Measurements from ENCODE around the gene LRRC8C. TPM values are rescaled to one million over a fixed set of nuclear protein-coding genes. Genes with fewer than 3 reads are reported as not detected.

LRRC8C gene
- total and polyA plus RNA-seq, 4 donors, result 0.63 to 3.5 (median 1.5) TPM

DNA sequence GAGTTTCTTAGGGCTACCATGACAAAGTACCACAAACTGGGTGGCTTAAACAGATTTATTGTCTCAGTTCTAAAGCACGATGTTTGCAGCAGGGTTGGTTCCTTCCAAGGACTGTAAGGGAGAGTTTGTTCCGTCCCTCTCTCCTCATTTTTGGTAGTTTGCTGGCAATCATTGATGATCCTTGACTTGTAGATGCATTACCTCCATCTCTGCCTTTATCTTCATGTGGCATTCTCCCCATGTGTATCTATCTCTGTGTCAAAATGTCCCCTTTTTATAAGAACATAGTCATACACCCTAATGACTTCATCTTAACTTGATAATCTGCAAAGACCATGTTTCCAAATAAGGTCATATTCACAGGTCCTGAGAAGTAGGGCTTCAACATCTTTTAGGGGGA lies 90.2 kb downstream of the LRRC8C start (continued):
- TF ChIP-seq, protein P1, sequence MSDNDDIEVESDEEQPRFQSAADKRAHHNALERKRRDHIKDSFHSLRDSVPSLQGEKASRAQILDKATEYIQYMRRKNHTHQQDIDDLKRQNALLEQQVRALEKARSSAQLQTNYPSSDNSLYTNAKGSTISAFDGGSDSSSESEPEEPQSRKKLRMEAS (IDR thresholded peaks at IDR 0.05), result no peak
- TF ChIP-seq SP1 (IDR thresholded peaks at IDR 0.05) (no peak), HNF4A (conservative IDR thresholded peaks at IDR 0.05) (no peak), EGR1 (IDR thresholded peaks at IDR 0.05; ENCODE audit: low read depth in 2 of 2) (no peak), JUND (IDR thresholded peaks at IDR 0.05) (no peak), GABPA (IDR thresholded peaks at IDR 0.05 in 1 of 2, conservative IDR thresholded peaks at IDR 0.05 in 1 of 2) (no peak), RAD21 (IDR thresholded peaks at IDR 0.05) (no peak), RXRA (IDR thresholded peaks at IDR 0.05) (no peak)
- TF ChIP-seq, protein P2, sequence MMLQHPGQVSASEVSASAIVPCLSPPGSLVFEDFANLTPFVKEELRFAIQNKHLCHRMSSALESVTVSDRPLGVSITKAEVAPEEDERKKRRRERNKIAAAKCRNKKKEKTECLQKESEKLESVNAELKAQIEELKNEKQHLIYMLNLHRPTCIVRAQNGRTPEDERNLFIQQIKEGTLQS (IDR thresholded peaks at IDR 0.05), result no peak

DNA sequence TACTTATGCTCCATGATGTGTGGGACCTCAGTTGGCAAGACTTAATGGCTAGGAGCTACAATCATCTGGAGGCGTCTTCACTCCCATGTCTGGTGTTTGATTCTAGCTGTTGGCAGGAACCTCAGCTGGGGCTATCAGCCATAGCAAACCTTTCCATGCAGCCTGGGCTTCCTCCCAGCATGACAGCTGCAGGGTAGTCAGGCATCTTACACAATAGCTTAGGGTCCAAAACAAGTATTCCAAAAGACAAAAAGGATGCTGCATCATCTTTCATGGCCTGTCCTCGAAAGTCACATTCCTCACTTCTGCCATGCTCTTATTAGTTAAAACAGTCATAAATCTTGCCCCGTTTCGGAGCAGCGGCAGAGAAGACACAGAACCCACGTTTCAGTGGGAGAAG lies 90.9 kb downstream of the LRRC8C start:
- Histone ChIP-seq H3K27ac (ENCODE audit: low read depth in 1 of 2, low read length in 2 of 2) (no peak overlapping the region), H3K4me1 (ENCODE audit: control insufficient read depth in 4 of 4, insufficient read depth in 4 of 4, low read length in 3 of 4) (no peaks in the 10 kb centered on the region), H3K9me3 (ENCODE audit: control insufficient read depth in 4 of 4, low read length in 3 of 4) (no peaks in the 10 kb centered on the region), H3K36me3 (ENCODE audit: control insufficient read depth in 4 of 4, insufficient read depth in 3 of 4, low read depth in 1 of 4, low read length in 3 of 4) (no peaks in the 10 kb centered on the region), H3K27me3 (ENCODE audit: control insufficient read depth in 4 of 4, insufficient read depth in 4 of 4, low read length in 3 of 4) (no peaks in the 10 kb centered on the region), H3K9ac (ENCODE audit: low read depth in 1 of 2, low read length in 2 of 2) (no peak overlapping the region), H3K4me3 (ENCODE audit: low read depth in 1 of 3, low read length in 3 of 3) (no peak overlapping the region)
- WGBS, result 56% methylated on average over 6 of the region's 6 CpGs
- no peak for DNase-seq (ENCODE audit: low spot score)
- TF ChIP-seq, protein P3, sequence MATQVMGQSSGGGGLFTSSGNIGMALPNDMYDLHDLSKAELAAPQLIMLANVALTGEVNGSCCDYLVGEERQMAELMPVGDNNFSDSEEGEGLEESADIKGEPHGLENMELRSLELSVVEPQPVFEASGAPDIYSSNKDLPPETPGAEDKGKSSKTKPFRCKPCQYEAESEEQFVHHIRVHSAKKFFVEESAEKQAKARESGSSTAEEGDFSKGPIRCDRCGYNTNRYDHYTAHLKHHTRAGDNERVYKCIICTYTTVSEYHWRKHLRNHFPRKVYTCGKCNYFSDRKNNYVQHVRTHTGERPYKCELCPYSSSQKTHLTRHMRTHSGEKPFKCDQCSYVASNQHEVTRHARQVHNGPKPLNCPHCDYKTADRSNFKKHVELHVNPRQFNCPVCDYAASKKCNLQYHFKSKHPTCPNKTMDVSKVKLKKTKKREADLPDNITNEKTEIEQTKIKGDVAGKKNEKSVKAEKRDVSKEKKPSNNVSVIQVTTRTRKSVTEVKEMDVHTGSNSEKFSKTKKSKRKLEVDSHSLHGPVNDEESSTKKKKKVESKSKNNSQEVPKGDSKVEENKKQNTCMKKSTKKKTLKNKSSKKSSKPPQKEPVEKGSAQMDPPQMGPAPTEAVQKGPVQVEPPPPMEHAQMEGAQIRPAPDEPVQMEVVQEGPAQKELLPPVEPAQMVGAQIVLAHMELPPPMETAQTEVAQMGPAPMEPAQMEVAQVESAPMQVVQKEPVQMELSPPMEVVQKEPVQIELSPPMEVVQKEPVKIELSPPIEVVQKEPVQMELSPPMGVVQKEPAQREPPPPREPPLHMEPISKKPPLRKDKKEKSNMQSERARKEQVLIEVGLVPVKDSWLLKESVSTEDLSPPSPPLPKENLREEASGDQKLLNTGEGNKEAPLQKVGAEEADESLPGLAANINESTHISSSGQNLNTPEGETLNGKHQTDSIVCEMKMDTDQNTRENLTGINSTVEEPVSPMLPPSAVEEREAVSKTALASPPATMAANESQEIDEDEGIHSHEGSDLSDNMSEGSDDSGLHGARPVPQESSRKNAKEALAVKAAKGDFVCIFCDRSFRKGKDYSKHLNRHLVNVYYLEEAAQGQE (IDR thresholded peaks at IDR 0.05), result no peak
- TF ChIP-seq TAF1 (conservative IDR thresholded peaks at IDR 0.05) (no peak), FOXA1 (IDR thresholded peaks at IDR 0.05) (no peak)
- TF ChIP-seq, protein P4, sequence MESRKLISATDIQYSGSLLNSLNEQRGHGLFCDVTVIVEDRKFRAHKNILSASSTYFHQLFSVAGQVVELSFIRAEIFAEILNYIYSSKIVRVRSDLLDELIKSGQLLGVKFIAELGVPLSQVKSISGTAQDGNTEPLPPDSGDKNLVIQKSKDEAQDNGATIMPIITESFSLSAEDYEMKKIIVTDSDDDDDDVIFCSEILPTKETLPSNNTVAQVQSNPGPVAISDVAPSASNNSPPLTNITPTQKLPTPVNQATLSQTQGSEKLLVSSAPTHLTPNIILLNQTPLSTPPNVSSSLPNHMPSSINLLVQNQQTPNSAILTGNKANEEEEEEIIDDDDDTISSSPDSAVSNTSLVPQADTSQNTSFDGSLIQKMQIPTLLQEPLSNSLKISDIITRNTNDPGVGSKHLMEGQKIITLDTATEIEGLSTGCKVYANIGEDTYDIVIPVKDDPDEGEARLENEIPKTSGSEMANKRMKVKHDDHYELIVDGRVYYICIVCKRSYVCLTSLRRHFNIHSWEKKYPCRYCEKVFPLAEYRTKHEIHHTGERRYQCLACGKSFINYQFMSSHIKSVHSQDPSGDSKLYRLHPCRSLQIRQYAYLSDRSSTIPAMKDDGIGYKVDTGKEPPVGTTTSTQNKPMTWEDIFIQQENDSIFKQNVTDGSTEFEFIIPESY (IDR thresholded peaks at IDR 0.05), result no peak

DNA sequence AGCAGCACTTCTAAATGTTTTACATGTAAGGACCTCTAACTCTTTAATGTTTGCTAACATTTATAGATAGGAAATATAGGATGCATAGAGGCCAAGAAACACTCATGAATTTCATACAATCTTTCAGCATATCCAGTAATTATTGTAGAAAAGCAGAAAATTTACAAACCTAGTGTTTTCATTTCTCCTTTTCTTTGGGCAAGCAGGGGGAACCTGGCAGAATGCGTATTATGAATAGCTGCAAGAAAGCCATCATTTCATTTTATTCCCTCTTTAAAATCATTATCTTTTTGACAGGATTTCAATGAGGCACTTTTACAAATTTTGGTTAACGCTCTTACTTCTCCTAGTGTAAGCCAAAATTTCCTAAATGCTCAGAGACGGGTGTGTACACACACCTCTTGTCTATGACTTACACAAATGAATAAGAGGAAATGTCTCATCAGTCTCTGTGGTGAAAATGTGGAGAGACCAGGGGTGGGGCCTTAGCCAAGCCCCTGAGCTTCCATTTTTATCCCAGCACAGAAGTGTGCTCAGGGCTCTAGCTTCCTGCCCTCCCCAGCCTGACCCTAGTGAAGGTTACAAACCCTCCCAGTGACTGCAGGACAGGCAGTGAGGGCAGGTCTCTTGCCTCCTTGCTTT lies 91.6 kb downstream of the LRRC8C start:
- no peaks in the 10 kb centered on the region for H3K36me3 ChIP-seq (ENCODE audit: control insufficient read depth in 4 of 4, insufficient read depth in 3 of 4, low read depth in 1 of 4, low read length in 3 of 4)
- no peak for DNase-seq (ENCODE audit: low spot score)

More for the DNA sequence above, 91.6 kb downstream of the LRRC8C start:
- Histone ChIP-seq H3K9ac (ENCODE audit: low read depth in 1 of 2, low read length in 2 of 2) (no peak overlapping the region), H3K27ac (ENCODE audit: low read depth in 1 of 2, low read length in 2 of 2) (no peak overlapping the region), H3K9me3 (ENCODE audit: control insufficient read depth in 4 of 4, low read length in 3 of 4) (no peaks in the 10 kb centered on the region), H3K4me1 (ENCODE audit: control insufficient read depth in 4 of 4, insufficient read depth in 4 of 4, low read length in 3 of 4) (no peaks in the 10 kb centered on the region), H3K27me3 (ENCODE audit: control insufficient read depth in 4 of 4, insufficient read depth in 4 of 4, low read length in 3 of 4) (no peaks in the 10 kb centered on the region), H3K4me3 (ENCODE audit: low read depth in 1 of 3, low read length in 3 of 3) (no peak overlapping the region)
- TF ChIP-seq FOXA2 (IDR thresholded peaks at IDR 0.05), result no peak
- TF ChIP-seq, protein P3 (IDR thresholded peaks at IDR 0.05), result no peak
- no peak for TF ChIP-seq HNF4A (conservative IDR thresholded peaks at IDR 0.05)
- TF ChIP-seq SP1 (IDR thresholded peaks at IDR 0.05), result no peak
- TF ChIP-seq FOXA1 (IDR thresholded peaks at IDR 0.05), result no peak
- TF ChIP-seq, protein P1 (IDR thresholded peaks at IDR 0.05), result no peak
- TF ChIP-seq, protein P5, sequence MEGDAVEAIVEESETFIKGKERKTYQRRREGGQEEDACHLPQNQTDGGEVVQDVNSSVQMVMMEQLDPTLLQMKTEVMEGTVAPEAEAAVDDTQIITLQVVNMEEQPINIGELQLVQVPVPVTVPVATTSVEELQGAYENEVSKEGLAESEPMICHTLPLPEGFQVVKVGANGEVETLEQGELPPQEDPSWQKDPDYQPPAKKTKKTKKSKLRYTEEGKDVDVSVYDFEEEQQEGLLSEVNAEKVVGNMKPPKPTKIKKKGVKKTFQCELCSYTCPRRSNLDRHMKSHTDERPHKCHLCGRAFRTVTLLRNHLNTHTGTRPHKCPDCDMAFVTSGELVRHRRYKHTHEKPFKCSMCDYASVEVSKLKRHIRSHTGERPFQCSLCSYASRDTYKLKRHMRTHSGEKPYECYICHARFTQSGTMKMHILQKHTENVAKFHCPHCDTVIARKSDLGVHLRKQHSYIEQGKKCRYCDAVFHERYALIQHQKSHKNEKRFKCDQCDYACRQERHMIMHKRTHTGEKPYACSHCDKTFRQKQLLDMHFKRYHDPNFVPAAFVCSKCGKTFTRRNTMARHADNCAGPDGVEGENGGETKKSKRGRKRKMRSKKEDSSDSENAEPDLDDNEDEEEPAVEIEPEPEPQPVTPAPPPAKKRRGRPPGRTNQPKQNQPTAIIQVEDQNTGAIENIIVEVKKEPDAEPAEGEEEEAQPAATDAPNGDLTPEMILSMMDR (IDR thresholded peaks at IDR 0.05; ENCODE audit: low read depth, low read length, missing input control), result no peak
- TF ChIP-seq HNF4G (IDR thresholded peaks at IDR 0.05), result no peak
- TF ChIP-seq GABPA (IDR thresholded peaks at IDR 0.05 in 1 of 2, conservative IDR thresholded peaks at IDR 0.05 in 1 of 2), result no peak
- no peak for TF ChIP-seq NR2F2 (IDR thresholded peaks at IDR 0.05)
- no peak for TF ChIP-seq RAD21 (IDR thresholded peaks at IDR 0.05)
- TF ChIP-seq JUND (IDR thresholded peaks at IDR 0.05), result no peak
- no peak for TF ChIP-seq YY1 (IDR thresholded peaks at IDR 0.05)
- WGBS, result 72% methylated on average over 3 of the region's 3 CpGs

Data from liver (tissue), 9 donors.